Omental fat pad (tissue), 4 donors: Measurements from ENCODE around the gene SV2B. TPM values are rescaled to one million over a fixed set of nuclear protein-coding genes. Genes with fewer than 3 reads are reported as not detected.

Experiments used
- ATAC-seq: fragments of 150-250 bp; one replicate; pipeline ENCODE4 v1.9.1; 2016; ENCODE audit warnings: mild to moderate bottlenecking, moderate library complexity; ENCODE audit not compliant: low FRiP score
- DNase-seq: peaks from one replicate; pipeline ENCODE4 v3.0.0-alpha.2; 2019; ENCODE audit warnings: low spot score
- total RNA-seq, 4 donors: library from RNA; depleted of rRNA; stranded (reverse); fragments of >200 nt; gene quantifications; one replicate each; pipeline ENCODE4 v1.1.0, GENCODE V29; 2016
- TF ChIP-seq, protein P1 (sequence below), 3 donors: fragments of 450-650 bp; IDR thresholded peaks; one replicate each; pipeline ENCODE4 v1.5.1; 2016 to 2017; ENCODE audit warnings: antibody characterized with exemption in 3 of 3, mild to moderate bottlenecking in 3 of 3, moderate library complexity in 2 of 3

Gene SV2B
- total RNA-seq, 4 donors from 2014 or later: 1.3 to 9.6 (median 4.2) TPM

DNA sequence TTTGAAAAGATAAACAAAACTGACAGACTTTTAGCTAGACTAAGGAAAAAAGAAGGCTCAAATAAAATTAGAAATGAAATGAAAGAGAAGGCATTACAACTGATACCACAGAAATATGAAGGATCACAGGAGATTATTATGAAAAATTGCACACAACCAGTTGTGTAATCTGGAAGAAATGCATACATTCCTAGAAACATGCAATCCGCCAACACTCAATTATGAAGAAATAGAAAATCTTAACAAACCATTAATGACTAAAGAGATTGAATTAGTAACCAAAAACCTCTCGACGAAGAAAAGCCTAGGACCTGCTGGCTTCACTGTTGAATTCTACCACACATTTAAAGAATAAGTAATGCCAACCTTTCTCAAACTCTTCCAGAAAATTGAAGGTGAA, 149.5 kb downstream of the SV2B start:
- ATAC-seq (no peak), DNase-seq (no peak)
- TF ChIP-seq, protein P1, sequence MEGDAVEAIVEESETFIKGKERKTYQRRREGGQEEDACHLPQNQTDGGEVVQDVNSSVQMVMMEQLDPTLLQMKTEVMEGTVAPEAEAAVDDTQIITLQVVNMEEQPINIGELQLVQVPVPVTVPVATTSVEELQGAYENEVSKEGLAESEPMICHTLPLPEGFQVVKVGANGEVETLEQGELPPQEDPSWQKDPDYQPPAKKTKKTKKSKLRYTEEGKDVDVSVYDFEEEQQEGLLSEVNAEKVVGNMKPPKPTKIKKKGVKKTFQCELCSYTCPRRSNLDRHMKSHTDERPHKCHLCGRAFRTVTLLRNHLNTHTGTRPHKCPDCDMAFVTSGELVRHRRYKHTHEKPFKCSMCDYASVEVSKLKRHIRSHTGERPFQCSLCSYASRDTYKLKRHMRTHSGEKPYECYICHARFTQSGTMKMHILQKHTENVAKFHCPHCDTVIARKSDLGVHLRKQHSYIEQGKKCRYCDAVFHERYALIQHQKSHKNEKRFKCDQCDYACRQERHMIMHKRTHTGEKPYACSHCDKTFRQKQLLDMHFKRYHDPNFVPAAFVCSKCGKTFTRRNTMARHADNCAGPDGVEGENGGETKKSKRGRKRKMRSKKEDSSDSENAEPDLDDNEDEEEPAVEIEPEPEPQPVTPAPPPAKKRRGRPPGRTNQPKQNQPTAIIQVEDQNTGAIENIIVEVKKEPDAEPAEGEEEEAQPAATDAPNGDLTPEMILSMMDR (IDR thresholded peaks at IDR 0.05): no peak

DNA sequence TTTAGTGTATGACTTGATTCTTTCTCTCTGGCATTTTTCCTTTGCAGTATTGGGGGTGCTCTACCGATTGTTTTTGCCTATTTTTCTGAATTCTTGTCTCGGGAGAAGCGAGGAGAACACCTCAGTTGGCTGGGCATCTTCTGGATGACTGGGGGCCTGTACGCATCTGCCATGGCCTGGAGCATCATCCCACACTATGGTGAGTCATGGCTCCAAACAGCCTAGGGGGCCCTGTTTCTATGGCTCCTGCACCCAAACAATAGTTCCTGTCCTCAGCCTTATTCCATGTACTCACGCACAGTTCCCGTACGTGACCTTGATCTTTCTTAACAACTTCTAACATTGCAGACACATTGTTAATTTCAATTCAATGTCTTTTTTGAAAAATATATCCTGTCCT, 152.3 kb downstream of the SV2B start:
- no peak for ATAC-seq
- TF ChIP-seq, protein P1 (IDR thresholded peaks at IDR 0.05): no peak
- DNase-seq: no peak

DNA sequence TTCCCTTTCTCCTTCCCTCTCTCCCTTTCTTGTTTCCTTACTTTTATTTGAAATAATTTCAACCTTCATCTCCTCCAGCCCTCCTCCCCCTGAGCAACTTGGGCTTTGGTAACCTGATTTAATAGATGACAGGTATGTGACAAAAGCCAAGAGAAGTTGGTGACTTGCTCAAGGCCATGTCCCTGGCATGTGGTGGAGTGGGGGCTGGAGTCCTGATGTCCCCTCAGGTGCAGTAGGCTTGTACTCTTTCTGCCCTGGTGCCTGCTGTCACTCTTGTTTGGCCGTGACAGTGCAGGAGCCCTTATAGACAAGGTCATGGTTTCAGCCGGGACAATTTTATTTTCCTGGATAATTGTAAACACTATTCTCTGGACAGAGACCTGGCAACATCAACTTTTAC, 152.7 kb downstream of the SV2B start:
- DNase-seq (no peak), ATAC-seq (no peak)
- TF ChIP-seq, protein P1 (IDR thresholded peaks at IDR 0.05): no peak

GRCh38 chr15:91253605-91254004, 153.5 kb downstream of the SV2B start:
- no peak for ATAC-seq
- TF ChIP-seq, protein P1 (IDR thresholded peaks at IDR 0.05): no peak
- no peak for DNase-seq

- DNase-seq (no peak), ATAC-seq (no peak)
- TF ChIP-seq, protein P1 (IDR thresholded peaks at IDR 0.05): no peak
Observed at GRCh38 chr15:91254766-91255165, 154.7 kb downstream of the SV2B start.

DNA sequence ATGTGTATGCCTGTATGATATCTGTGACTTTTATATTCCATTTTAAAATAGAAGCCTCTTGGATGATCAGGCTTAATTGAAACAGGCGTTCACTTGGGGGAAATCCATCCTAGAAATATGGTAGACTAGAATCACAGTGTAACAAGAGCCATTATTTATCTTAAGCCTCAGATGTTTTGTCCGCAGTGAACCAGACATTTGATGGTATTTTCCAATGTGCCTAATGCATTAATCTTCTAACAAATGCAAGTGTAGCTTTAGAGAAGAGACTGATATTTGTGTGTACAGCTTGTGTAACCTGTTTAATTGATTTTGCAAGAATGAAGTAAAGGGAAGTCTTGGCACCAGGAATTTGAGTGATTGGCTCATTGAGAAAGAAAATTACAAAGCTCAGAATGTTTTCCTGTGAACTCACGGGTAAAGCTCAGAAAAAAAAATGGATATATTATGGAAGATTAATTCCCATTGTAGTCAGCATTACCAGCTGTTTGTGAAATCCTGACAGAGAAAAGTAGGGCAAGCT, 155.7 kb downstream of the SV2B start:
- ATAC-seq (no peak), DNase-seq (no peak)
- TF ChIP-seq, protein P1 (IDR thresholded peaks at IDR 0.05): no peak

DNA sequence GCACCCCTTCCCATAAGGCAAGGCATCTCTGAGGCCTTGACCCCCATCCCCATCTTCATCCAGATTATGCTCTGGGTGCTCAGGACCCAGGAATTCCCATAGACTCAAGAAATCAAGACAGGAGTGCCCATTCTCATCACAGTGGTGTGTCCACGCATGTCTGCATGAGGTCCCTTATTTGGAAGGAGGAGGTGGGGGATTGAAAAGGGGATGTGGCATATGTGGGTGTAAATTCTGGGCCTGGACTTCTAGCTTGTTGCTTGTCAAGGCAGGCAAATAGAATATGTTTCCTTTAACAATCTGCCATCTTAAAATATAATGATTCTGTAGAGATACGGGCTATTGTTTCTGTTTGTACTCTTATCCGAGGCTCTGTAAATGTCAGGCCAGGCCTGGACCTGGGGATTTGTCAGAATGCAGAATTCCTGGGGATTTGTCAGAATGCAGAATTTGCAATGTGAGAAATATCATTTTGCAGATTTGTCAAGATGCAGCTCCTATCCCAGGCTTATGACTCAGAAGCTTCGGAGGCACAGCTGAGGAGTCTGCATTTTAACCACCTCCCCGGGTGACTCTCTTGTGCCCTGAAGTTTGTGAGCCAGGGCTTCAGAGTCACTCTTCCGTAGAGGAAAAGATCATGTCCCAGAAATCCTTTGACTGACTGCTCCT, 157.8 kb downstream of the SV2B start:
- TF ChIP-seq, protein P1 (IDR thresholded peaks at IDR 0.05): no peak
- no peak for DNase-seq
- no peak for ATAC-seq
